ENCODE data around the gene MYL7. TPM values are rescaled to one million over a fixed set of nuclear protein-coding genes. Genes with fewer than 3 reads are reported as not detected.

The MYL7 gene
- total RNA-seq, 1 donor from 2014 or later, result 1.7 TPM

DNA sequence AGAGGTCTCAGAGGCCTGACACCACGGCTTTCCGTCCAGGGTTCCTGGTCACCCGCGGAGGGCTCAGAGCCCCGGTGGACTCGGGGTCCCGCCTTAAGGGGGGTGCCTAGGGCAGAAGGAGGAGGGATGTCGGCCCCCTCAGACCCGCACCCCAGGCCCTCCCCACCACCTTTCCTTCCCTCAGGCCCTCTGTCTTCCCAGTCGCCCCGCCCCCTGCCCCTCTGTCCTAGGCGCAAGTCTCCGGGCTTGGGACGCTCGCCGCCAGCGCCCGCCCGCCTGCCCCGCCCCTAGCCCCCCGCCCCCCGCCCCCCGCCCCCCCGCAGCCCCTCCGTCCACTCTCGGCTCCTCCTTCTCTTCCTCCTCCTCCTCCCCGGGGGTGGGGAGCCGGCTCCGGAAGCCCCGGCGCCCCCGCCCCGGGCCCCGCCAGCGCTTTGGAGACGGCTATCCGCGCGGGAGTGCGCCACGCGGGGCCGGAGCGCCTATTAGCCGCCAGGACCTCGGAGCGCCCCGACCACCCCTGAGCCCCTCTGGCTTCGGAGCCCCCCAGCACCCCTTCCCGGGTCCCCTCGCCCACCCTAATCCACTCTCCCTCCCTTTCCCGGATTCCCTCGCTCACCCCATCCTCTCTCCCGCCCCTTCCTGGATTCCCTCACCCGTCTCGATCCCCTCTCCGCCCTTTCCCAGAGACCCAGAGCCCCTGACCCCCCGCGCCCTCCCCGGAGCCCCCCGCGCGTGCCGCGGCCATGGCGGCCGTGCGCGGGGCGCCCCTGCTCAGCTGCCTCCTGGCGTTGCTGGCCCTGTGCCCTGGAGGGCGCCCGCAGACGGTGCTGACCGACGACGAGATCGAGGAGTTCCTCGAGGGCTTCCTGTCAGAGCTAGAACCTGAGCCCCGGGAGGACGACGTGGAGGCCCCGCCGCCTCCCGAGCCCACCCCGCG is 36.9 kb downstream of the MYL7 start, which contains the start of gene AEBP1:
AEBP1 (plus strand) TSS at position 423 of the 937 bp plus-strand sequence; CDS start at position 744, 321 bp downstream.
- Mint-ChIP-seq H3K27me3 (peaks cover 23% of the 10 kb centered on the region), H3K4me1 (ENCODE audit: low read depth) (peaks cover 5% of the 10 kb centered on the region), H3K36me3 (ENCODE audit: insufficient read depth) (no peaks in the 10 kb centered on the region), H3K4me3 (ENCODE audit: low read depth) (peak within 1 kb of the TSS; percentile 71), H3K9me3 (ENCODE audit: low read depth) (no peaks in the 10 kb centered on the region), H3K27ac (no peak within 1 kb of the TSS)
- DNase-seq (ENCODE audit: low spot score, unreplicated experiment), result no peak
- TF ChIP-seq, protein P1, sequence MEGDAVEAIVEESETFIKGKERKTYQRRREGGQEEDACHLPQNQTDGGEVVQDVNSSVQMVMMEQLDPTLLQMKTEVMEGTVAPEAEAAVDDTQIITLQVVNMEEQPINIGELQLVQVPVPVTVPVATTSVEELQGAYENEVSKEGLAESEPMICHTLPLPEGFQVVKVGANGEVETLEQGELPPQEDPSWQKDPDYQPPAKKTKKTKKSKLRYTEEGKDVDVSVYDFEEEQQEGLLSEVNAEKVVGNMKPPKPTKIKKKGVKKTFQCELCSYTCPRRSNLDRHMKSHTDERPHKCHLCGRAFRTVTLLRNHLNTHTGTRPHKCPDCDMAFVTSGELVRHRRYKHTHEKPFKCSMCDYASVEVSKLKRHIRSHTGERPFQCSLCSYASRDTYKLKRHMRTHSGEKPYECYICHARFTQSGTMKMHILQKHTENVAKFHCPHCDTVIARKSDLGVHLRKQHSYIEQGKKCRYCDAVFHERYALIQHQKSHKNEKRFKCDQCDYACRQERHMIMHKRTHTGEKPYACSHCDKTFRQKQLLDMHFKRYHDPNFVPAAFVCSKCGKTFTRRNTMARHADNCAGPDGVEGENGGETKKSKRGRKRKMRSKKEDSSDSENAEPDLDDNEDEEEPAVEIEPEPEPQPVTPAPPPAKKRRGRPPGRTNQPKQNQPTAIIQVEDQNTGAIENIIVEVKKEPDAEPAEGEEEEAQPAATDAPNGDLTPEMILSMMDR (IDR thresholded peaks at IDR 0.05; ENCODE audit: unreplicated experiment), result peak; percentile 25

DNA sequence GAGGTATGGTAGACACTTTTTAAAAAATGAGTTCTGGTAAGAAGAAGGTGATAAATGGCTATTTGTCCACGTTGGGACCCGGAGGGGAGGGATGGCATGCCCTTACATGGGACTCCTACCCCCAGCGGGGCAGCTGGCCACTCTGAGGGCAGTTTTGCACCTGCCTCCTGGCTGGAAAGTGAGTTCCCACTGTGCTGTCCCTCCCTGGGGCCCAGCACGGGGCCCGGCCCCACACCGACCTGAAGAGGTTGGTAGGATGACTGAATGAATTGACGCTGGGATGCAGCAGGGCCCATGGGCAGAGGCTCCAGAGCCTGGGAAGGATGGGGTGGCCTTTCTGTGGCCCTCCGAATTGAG is 37.6 kb downstream of the MYL7 start:
- no peaks in the 10 kb centered on the region for H3K36me3 Mint-ChIP-seq (ENCODE audit: insufficient read depth)
- H3K4me1 Mint-ChIP-seq (ENCODE audit: low read depth), result peaks cover 5% of the 10 kb centered on the region
- no peak overlapping the region for H3K27ac Mint-ChIP-seq
- H3K4me3 Mint-ChIP-seq (ENCODE audit: low read depth), result peak overlapping the region; percentile 71
- H3K9me3 Mint-ChIP-seq (ENCODE audit: low read depth), result no peaks in the 10 kb centered on the region
- H3K27me3 Mint-ChIP-seq, result peaks cover 23% of the 10 kb centered on the region
- no peak for DNase-seq (ENCODE audit: low spot score, unreplicated experiment)
- TF ChIP-seq, protein P1 (IDR thresholded peaks at IDR 0.05; ENCODE audit: unreplicated experiment), result no peak

DNA sequence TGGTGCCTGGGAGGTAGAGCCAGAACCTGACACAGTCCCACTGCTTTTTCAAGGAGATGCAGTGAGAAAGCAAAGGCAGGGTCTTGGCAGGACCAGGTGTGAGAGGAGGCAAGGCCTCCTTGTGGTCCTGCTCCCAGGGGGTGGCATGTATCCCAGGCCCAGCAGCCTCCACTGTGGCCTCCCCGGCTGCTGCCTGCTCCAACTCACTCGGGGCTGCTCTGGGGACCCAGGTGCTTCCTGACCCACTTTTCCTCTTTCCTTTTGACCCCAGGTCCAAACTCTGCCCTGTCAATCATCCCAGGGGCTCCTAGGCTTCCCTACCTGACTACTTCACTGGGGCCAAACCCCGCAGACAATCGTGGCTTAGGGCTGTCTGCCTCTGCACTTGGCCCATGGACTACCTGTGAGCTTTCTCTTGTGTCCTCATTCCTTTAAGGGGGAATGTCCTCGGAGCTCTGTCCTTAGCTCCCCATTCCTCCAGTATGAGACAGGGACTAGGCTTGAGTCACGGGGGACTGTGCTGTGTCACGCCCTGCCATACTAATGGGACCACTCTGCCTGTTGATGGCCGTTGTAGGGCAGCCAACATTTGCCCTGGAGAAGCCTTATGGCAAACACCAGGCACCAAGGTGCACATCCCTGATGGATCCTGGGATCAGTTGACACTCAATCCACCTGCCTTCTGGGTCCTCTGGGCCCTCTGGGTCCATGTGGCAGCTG is 38.1 kb downstream of the MYL7 start:
- H3K27ac Mint-ChIP-seq, result no peak overlapping the region
- H3K36me3 Mint-ChIP-seq (ENCODE audit: insufficient read depth), result no peaks in the 10 kb centered on the region
- no peak for DNase-seq (ENCODE audit: low spot score, unreplicated experiment)
- TF ChIP-seq, protein P1 (IDR thresholded peaks at IDR 0.05; ENCODE audit: unreplicated experiment), result no peak
- H3K9me3 Mint-ChIP-seq (ENCODE audit: low read depth), result no peaks in the 10 kb centered on the region
- peaks cover 5% of the 10 kb centered on the region for H3K4me1 Mint-ChIP-seq (ENCODE audit: low read depth)
- peak overlapping the region; percentile 71 for H3K4me3 Mint-ChIP-seq (ENCODE audit: low read depth)
- peaks cover 23% of the 10 kb centered on the region for H3K27me3 Mint-ChIP-seq

DNA sequence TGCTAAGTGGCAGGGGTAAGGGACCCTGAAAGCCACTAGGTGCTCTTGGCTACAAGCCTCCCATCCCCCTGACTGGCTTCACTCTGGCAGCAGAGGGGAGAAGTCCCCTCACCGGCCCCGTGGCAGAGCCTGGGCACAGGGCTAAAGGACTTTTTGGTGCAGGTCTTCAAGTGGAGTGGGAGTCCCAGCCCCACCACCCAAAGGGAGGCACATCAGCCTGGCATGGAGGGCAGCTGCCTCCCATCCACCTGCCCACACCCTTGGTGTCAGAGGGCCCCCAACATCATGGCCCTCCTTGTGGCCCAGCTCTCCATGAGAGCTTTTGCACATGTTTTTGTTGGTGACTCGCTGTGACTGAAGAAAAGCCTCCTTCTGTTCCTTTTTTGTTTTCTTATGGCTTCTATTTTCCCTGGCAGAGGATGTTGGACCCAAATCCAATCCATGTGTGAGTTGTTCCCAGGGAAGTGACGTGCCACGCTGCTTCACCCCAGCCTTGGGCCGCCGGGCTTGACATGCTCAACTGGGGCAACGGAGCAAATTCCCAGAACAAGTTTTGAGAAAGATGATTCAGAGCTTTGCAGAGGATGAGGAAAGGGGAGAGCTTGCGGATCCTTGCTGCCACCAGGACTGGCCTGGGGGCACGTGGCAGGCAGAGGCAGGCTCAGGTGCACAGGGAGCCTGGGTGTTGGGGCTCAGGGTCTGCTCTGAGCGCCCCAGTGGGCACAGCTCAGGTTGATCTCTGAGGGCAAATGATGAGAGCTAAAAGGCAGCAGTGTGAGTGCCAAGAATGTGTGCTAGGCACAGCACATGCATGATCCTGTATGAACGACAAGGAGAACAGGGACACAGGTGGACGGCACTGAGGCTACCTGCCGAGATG is 38.9 kb downstream of the MYL7 start:
- H3K27me3 Mint-ChIP-seq, result peaks cover 23% of the 10 kb centered on the region
- peaks cover 5% of the 10 kb centered on the region for H3K4me1 Mint-ChIP-seq (ENCODE audit: low read depth)
- H3K9me3 Mint-ChIP-seq (ENCODE audit: low read depth), result no peaks in the 10 kb centered on the region
- H3K4me3 Mint-ChIP-seq (ENCODE audit: low read depth), result peak overlapping the region; percentile 58
- TF ChIP-seq, protein P1 (IDR thresholded peaks at IDR 0.05; ENCODE audit: unreplicated experiment), result no peak
- no peak overlapping the region for H3K27ac Mint-ChIP-seq
- DNase-seq (ENCODE audit: low spot score, unreplicated experiment), result no peak
- H3K36me3 Mint-ChIP-seq (ENCODE audit: insufficient read depth), result no peaks in the 10 kb centered on the region

Data from progenitor cell of endocrine pancreas (in vitro differentiated cells).